Heart left ventricle (tissue), 16 donors: ENCODE results near the gene PRKAG2. TPM values are rescaled to one million over a fixed set of nuclear protein-coding genes. Genes with fewer than 3 reads are reported as not detected.

Source experiments
- ATAC-seq, 4 donors: fragments of 200-7000 bp; cut with Tn5 transposase; one replicate each; pipeline ENCODE4 v1.9.1; 2020 to 2022; ENCODE audit warnings: moderate library complexity in 4 of 4, mild to moderate bottlenecking in 3 of 4, moderate number of reproducible peaks in 1 of 4
- DNase-seq, 5 donors: peaks; one replicate each; pipeline ENCODE4 v3.0.0-alpha.2; 2020
- H3K27ac ChIP-seq, 12 donors: fragments of 200-600 bp; sonication (generic) in 4 of 12; one replicate each; pipeline versions ENCODE4 v1.5.0 to v1.8.0; 2016 to 2022; ENCODE audit warnings: mild to moderate bottlenecking in 2 of 12
- H3K27me3 ChIP-seq, 9 donors: fragments of 200-600 bp; sonication (generic) in 2 of 9; one replicate each; pipeline versions ENCODE4 v1.5.1 to v1.8.0; 2016 to 2022; ENCODE audit warnings: mild to moderate bottlenecking in 3 of 9
- H3K36me3 ChIP-seq, 9 donors: fragments of 200-600 bp; sonication (generic) in 2 of 9; one replicate each; pipeline versions ENCODE4 v1.5.0 to v1.8.0; 2018 to 2022; ENCODE audit warnings: mild to moderate bottlenecking in 2 of 9
- H3K4me1 ChIP-seq, 12 donors: fragments of 200-600 bp; sonication (generic) in 4 of 12; one replicate each; pipeline versions ENCODE4 v1.5.0 to v1.8.0; 2016 to 2022; ENCODE audit warnings: mild to moderate bottlenecking in 3 of 12
- H3K4me3 ChIP-seq, 12 donors: fragments of 200-600 bp; sonication (generic) in 4 of 12; one replicate each; pipeline versions ENCODE4 v1.5.0 to v1.8.0; 2017 to 2022; ENCODE audit warnings: mild to moderate bottlenecking in 9 of 12, moderate library complexity in 4 of 12
- H3K9me3 ChIP-seq, 12 donors: fragments of 200-600 bp; sonication (generic) in 4 of 12; one replicate each; pipeline versions ENCODE4 v1.5.0 to v1.8.0; 2016 to 2022; ENCODE audit warnings: mild to moderate bottlenecking in 1 of 12
- CTCF ChIP-seq, 12 donors: fragments of 200-600 bp; sonication (generic) in 4 of 12; IDR thresholded peaks; one replicate each; pipeline versions ENCODE4 v1.5.0 to v1.8.0; 2018 to 2022; ENCODE audit warnings: antibody characterized with exemption in 12 of 12, mild to moderate bottlenecking in 5 of 12
- POLR2A ChIP-seq, 2 donors: fragments of 450-650 bp; IDR thresholded peaks; one replicate each; pipeline ENCODE4 v1.6.1; 2017; ENCODE audit warnings: antibody characterized with exemption in 2 of 2, mild to moderate bottlenecking in 2 of 2, moderate library complexity in 2 of 2
- WGBS, 4 donors: extraction: QIAGEN DNeasy Blood & Tissue Kit in 2 of 4; methylation state at CpG; one replicate each; pipeline versions ENCODE4 v1.1.5 to v1.1.7; 2013 to 2018; 5-methylcytosine and 5-hydroxymethylcytosine counted together
- intact Hi-C, 10 donors: fragments of 100-400 bp; cut with DNase I; formaldehyde crosslinking; loops; one replicate each; pipeline versions ENCODE4 v1.11.1 to v1.14.2; 2022
- polyA plus RNA-seq, 2 donors: library from polyadenylated mRNA; stranded (reverse); fragments of 200-250 nt; gene quantifications; one replicate each; pipeline ENCODE4 v1.2.3, GENCODE V29; 2013
- total RNA-seq, 9 donors: library from RNA; depleted of rRNA in 2 of 9; stranded (reverse); fragments of >200 nt in 2 of 9; fragmentation: NEBNext Ultra II Directional in 3 of 9; extraction: Animal tissue kit (Norgen Biotek cat#: 25700) in 3 of 9; gene quantifications; one replicate each; pipeline versions ENCODE4 v1.1.0 to v1.2.4, GENCODE V29; 2016 to 2023
- donor health status: ischemic (EF 13 %, LVEDD 7.1; RV severe dilation, severe dysfunction).
- donor health status: healthy with polysubstance abuse.
- donor health status: DM: no; HTN: yes; CAD: no.
- donor health status: DM: no; HTN: no; CAD: no.
- donor health status: ischemic (EF 25% LVEDD 6.9; RV normal size, moderate dysfunction).
- donor health status: ischemic (EF 25% LVEDD 5.7; RV mildly dilated, moderate dysfunction).
- donor health status: healthy.
- donor health status: DM: yes; HTN: yes; CAD: no.
- donor health status: ischemic (EF 35%, LVEDD 5.7; RV mildly dilated, moderate dysfunction).
- donor health status: nonischemic (EF 11% LVEDD 7.7; RV severe dilation, severe dysfunction).
- donor health status: DM: yes; HTN: yes; CAD: no.
- donor health status: PGD.
- donor health status: ischemic (EF 29% LVEDD 5.4; RV normal size, mild dysfunction).
- donor health status: nonischemic (EF 23%, LVEDD 6.1; RV moderate dilation, normal function).

Gene PRKAG2
- total and polyA plus RNA-seq, 11 donors: 50.2 to 179 (median 108) TPM

GRCh38 chr7:151806952-151807775 lies 69.8 kb downstream of the PRKAG2 start:
- DNase-seq: peak in 1 of 5 donors; percentile 7
- 77 to 84% (median 81%) methylated on average over 19 of the region's 19 CpGs for WGBS, 4 donors
- no peaks in the 10 kb centered on the region for H3K9me3 ChIP-seq
- H3K4me3 ChIP-seq: peak overlapping the region in 1 of 12 donors; percentile 1
- peaks cover 0 to 29% (median 0%) of the 10 kb centered on the region in 12 donors for H3K4me1 ChIP-seq
- TF ChIP-seq POLR2A (IDR thresholded peaks at IDR 0.05) (no peak), CTCF (IDR thresholded peaks at IDR 0.05) (no peak)
- ATAC-seq: no peak
- H3K27ac ChIP-seq: no peak overlapping the region
- no peaks in the 10 kb centered on the region for H3K27me3 ChIP-seq
- no peaks in the 10 kb centered on the region for H3K36me3 ChIP-seq
- intact Hi-C loops: no loop called here

- H3K4me3 ChIP-seq: peak overlapping the region in 1 of 12 donors; percentile 15
Observed at GRCh38 chr7:151806204-151806603, 70.7 kb downstream of the PRKAG2 start.

GRCh38 chr7:151805191-151805590 lies 71.7 kb downstream of the PRKAG2 start:
- Histone ChIP-seq H3K4me1 (peaks cover 0 to 29% (median 0%) of the 10 kb centered on the region in 12 donors), H3K9me3 (no peaks in the 10 kb centered on the region), H3K36me3 (no peaks in the 10 kb centered on the region), H3K27ac (no peak overlapping the region), H3K27me3 (no peaks in the 10 kb centered on the region), H3K4me3 (no peak overlapping the region)
- no peak for ATAC-seq
- WGBS, 4 donors: 81 to 89% (median 85%) methylated on average over 6 of the region's 6 CpGs
- TF ChIP-seq POLR2A (IDR thresholded peaks at IDR 0.05) (no peak), CTCF (IDR thresholded peaks at IDR 0.05) (no peak)
- intact Hi-C loops: no loop called here
- DNase-seq: no peak

More at GRCh38 chr7:151806204-151806603, 70.7 kb downstream of the PRKAG2 start:
- ATAC-seq (no peak), DNase-seq (peak in 1 of 5 donors; percentile 1)
- 58 to 78% (median 64%) methylated on average over 8 of the region's 8 CpGs for WGBS, 4 donors
- Histone ChIP-seq H3K36me3 (no peaks in the 10 kb centered on the region), H3K27ac (peak overlapping the region in 1 of 12 donors; percentile 77), H3K4me1 (peaks cover 0 to 29% (median 0%) of the 10 kb centered on the region in 12 donors), H3K27me3 (no peaks in the 10 kb centered on the region), H3K9me3 (no peaks in the 10 kb centered on the region)
- intact Hi-C loops: no loop called here
- TF ChIP-seq POLR2A (IDR thresholded peaks at IDR 0.05) (no peak), CTCF (IDR thresholded peaks at IDR 0.05) (no peak)

GRCh38 chr7:151804756-151805155 lies 72.2 kb downstream of the PRKAG2 start:
- Histone ChIP-seq H3K4me3 (no peak overlapping the region), H3K36me3 (no peaks in the 10 kb centered on the region), H3K27me3 (no peaks in the 10 kb centered on the region), H3K27ac (no peak overlapping the region), H3K9me3 (no peaks in the 10 kb centered on the region), H3K4me1 (peaks cover 0 to 29% (median 0%) of the 10 kb centered on the region in 12 donors)
- intact Hi-C loops: no loop called here
- no peak for DNase-seq
- no peak for TF ChIP-seq CTCF (IDR thresholded peaks at IDR 0.05)
- no peak for TF ChIP-seq POLR2A (IDR thresholded peaks at IDR 0.05)
- ATAC-seq: no peak
- WGBS, 4 donors: 96 to 98% (median 97%) methylated on average over 9 of the region's 9 CpGs
